Retinal pigment epithelial cell (primary cell): ENCODE data around the gene SPACDR.

Experiments
- DNase-seq: peaks from one replicate; pipeline ENCODE4 v3.0.0-alpha.2; 2010; ENCODE audit warnings: low read depth
- H3K4me3 ChIP-seq: 2 replicates; pipeline ENCODE4 v1.5.1; 2011; ENCODE audit warnings: mild to moderate bottlenecking, low read length, control low read depth, moderate library complexity
- CTCF ChIP-seq: conservative IDR thresholded peaks from 2 replicates; pipeline ENCODE4 v1.5.1; 2011; ENCODE audit warnings: low read depth, low read length, control low read depth, inconsistent platforms

The SPACDR gene

DNA sequence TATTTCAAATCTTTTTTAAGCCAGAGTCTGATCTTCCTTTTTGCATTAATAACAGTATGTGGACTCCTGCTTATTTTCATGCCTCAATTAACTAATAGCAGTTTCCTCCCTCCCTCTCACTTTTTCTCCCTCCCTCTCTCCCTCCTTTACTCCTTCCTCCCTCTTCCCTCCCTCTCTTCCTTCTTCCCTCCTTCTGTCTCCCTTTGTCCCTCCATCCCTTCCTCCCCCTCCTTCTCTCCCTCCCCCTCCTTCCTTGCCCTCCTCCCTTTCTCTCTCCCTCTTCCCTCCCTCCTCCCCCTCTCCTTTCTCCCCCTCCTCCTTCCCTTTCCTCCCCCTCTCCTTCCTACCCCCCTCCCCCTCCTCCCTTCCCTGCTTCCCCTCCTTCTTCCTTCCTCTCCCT, 37.5 kb downstream of the SPACDR start:
- no peak for DNase-seq
- H3K4me3 ChIP-seq: no peak overlapping the region
- no peak for TF ChIP-seq CTCF

- no peak for DNase-seq
- no peak overlapping the region for H3K4me3 ChIP-seq
- TF ChIP-seq CTCF: no peak
These were observed 38.7 kb downstream of the SPACDR start for GRCh38 chr7:100425347-100425746.

DNA sequence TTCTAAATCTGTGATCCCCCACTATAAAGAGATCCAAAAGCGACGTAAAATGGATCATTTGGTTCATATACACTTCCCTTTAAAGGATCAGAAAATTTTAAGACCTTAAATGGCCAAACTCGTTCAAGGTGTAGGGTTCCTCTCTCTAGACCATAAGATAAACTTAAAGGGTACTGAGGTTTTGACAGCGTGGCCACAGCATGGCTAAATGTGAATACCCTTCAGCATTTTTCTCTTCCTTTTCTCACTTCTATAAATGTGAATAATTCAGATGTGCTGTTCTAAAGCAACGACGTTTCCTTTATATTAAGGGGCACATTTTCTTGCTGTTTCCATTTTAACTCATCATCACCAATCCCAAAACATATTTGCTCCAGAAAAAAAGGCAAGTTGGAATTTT, 40.7 kb downstream of the SPACDR start:
- TF ChIP-seq CTCF: no peak
- no peak overlapping the region for H3K4me3 ChIP-seq
- DNase-seq: no peak

DNA sequence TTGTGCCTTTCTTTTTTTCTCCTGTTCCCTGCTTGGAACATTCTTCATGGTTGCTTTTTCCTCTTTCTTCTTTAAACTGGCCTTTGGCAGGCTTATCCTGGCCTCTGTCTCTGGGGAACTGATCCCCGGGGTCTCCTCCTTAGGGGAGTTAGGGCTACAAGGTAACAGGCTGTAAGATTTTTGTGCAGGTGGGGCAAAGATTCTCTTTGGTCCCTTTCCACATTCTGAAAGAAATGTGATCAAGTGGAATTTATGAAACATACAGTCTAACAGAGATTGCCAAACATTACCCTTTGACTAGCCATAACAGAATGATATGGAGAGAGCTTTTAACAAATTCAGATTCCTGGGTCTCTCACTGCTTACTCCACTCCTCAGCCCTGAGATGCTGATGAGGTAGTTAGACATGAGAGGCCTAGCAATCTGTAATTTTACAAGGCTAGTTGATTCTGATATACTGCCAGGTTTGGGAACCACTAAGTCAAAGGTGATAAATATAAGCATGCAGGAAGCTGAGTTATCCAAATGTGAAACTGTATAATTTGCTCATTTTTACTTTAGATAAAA, 44.3 kb downstream of the SPACDR start:
- no peak for TF ChIP-seq CTCF
- DNase-seq: no peak
- no peak overlapping the region for H3K4me3 ChIP-seq

DNA sequence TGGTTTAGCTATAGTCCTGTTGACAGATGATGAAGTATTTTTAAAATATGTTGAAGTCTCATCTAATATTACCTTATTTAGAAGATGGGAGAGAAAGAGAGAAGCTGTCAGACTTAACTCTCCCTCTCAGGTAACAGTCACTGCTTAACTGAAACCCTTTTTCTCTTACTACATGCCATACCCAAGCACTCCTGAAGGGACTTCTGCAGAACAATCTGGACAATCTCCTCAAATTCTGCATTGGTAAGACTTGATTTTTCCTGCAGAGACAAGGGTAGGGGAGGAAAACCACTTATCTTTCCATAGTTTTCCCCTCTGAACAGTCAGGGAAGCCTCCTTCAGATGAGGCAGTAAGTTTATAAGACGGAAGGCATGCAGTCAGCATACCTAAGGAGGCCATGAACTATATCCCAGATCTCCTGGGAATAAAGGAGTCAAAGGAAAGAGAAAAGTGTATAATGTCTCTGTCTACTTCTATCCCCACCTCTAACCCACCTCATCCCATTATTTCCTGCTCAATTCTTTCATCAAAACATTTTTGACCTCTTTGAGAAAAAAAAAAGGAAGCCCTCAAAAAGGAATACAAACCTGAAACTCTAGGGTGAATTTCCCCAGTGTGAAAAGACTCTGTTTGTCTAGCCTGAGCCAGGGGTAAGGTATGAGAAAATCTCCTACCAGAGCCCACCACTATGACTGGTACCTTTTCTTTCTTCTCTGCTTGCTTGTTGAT, 45.0 kb downstream of the SPACDR start:
- H3K4me3 ChIP-seq: no peak overlapping the region
- no peak for TF ChIP-seq CTCF
- no peak for DNase-seq

GRCh38 chr7:100415448-100415847, 48.6 kb downstream of the SPACDR start:
- no peak for DNase-seq
- no peak for TF ChIP-seq CTCF
- H3K4me3 ChIP-seq: no peak overlapping the region

GRCh38 chr7:100413889-100414288, 50.2 kb downstream of the SPACDR start:
- no peak overlapping the region for H3K4me3 ChIP-seq
- no peak for TF ChIP-seq CTCF
- no peak for DNase-seq
